Right hindlimb (tissue), 1 donor: ENCODE data around the gene FAM13A.
"Not testable (repeated sequence)": the region's sequence is repeated elsewhere in the genome, so short reads cannot be mapped to it uniquely, and the experiment has no call there.

ENCODE experiments used
- DNase-seq: peaks from one replicate; pipeline ENCODE4 v3.0.0-alpha.2; 2018

The FAM13A gene

GRCh38 chr4:88892646-88893045 lies 164.3 kb downstream of the FAM13A start:
- no peak for DNase-seq

DNA sequence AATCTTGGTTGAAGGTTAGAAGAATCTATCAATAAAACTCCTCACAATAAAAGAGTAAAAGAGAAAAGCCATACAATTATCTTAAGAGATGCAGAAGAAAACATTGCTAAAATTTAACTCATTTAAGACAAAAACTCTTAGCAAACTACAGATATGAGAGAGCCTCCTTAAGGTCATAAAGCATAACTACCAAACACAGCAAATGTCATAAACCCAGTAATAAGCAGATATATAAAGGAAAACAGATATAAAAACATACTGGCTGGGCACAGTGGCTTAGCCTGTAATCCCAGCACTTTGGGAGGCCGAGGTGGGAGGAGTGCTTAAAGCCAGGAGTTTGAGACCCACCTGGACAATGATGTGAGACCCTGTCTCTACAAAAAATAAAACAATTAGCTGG lies 165.3 kb downstream of the FAM13A start:
- no peak for DNase-seq

- not testable (repeated sequence) for DNase-seq
These were observed 169.6 kb downstream of the FAM13A start for GRCh38 chr4:88887409-88887808.

DNA sequence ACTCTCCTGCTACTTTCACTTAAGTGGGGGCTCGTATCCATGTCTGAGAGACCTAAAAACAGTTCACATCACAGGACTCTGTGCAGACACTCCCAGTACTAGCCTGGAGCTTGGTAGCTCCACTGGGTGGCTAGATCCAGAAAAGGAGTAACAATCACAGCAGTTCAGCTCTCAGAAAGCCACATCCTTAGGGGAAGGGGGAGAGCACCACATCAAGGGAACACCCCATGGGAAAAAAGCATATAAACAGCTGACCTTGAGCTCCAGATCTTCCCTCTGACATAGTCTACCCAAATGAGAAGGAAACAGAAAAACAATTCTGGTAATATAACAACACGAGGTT lies 175.8 kb downstream of the FAM13A start:
- DNase-seq = no peak

- no peak for DNase-seq
These were observed 176.3 kb downstream of the FAM13A start for GRCh38 chr4:88880501-88881226.

GRCh38 chr4:88879991-88880390 lies 177.0 kb downstream of the FAM13A start:
- DNase-seq = peak; percentile 42

GRCh38 chr4:88878642-88879041 lies 178.3 kb downstream of the FAM13A start:
- no peak for DNase-seq

DNA sequence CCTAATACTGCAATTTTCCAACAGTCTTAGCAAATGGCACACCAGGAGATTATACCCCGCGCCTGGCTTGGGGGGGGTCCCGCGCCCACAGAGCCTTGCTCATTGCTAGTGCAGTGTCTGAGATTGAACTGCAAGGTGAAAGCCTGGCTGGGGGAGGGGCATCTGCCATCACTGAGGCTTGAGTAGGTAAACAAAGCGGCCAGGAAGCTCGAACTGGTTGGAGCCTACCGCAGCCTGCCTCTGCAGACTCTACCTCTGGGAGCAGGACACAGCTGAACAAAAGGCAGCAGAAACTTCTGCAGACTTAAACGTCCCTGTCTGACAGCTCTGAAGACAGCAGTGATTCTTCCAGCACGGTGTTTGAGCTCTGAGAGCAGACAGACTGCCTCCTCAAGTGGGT lies 186.6 kb downstream of the FAM13A start:
- DNase-seq = no peak

- no peak for DNase-seq
These were observed 188.5 kb downstream of the FAM13A start for GRCh38 chr4:88868510-88868909.

- no peak for DNase-seq
These were observed 190.0 kb downstream of the FAM13A start for GRCh38 chr4:88866862-88867550.

DNA sequence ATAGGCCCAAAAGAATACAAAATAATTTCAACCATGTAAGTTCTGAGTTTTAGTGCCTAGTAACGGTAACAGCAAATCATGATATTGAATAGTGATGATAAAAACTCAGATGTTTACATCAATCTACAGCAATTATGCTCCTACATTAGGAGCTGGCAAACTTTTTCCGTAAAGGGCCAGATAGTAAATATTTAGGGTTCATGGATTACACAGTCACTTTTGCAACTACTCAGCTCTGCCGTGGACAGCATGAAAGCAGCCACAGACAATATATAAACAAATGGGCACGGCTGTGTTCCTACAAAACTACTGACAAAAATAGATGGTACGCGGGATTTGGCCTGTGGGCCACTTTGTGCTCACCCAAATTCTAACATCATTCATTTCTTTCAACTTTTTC lies 191.5 kb downstream of the FAM13A start:
- DNase-seq = no peak

DNA sequence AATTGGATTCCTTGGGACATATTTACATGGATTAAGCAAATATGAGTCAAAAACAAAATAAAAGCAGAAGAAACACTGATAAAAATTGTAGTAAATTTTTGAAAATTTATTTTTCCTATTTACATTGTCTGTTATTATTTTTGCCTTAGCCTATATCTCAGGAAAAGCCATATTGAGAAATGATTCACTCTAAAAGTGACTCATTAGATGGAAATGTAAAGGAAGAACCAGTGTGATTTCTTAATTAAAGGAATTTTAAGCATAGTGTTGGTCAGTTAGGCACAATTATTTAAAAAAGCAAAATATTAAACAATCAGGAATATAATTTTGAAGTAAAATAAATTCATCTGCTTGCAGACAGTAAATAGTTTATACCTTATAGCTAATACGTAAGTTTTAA lies 191.9 kb downstream of the FAM13A start:
- no peak for DNase-seq

- no peak for DNase-seq
These were observed 196.4 kb downstream of the FAM13A start for GRCh38 chr4:88860586-88860985.

GRCh38 chr4:88859191-88859812 lies 197.7 kb downstream of the FAM13A start:
- no peak for DNase-seq

DNA sequence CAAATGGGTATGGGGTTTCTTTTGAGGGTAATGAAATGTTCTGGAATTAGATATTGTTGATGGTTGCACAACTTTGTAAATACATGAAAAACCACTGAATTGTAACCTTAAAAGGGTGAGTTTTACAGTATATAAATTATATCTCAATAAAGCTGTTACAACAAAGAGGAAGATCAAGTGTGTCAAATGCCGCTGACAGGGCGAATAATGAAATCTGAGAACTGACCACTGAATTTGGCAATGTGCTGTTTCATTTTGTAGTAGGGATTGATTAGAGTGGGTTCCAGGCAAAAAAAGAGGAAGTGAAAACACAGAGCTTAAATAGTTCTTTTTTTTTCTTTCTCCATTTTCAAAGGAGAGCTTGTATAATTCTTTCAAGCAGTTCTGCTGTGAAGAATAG lies 198.2 kb downstream of the FAM13A start:
- no peak for DNase-seq

DNA sequence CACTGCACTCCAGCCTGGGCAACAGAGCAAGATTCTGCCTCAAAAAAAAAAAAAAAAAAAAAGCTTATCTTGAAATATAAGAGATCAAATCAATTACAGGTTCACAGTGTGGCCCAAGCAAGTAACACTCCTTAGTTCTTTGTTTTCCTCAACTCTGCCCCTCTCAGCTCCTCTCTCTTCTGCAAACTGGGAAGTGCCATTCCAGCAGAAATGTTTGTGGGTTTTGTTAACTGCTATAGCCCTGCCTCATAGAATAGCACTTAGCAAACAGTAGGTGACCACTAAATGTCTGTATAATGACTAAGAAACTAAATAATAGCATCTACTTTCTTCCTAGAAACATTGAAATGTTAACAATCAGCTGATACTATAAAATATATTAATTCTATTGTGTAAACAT lies 199.4 kb downstream of the FAM13A start:
- DNase-seq = no peak

DNA sequence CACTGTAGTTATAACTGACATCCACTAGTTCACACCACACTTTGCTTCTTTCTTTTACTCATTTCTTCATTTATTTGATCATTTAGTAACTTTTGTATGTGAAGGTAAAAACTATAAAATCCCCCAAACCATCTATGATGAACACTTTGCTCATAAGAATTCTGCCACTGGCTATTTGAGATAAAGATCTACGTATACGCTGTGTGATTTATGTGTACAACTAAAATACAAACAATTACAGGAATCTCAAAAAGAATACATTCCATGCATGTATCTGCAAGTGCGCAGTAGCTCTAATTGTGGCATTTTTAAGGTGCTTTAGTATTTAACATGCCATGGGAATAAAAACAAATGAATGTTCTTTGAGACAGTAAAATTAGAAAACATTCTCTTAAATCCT lies 202.5 kb downstream of the FAM13A start:
- DNase-seq = no peak

- DNase-seq = not testable (repeated sequence)
These were observed 203.4 kb downstream of the FAM13A start for GRCh38 chr4:88853583-88853982.

- DNase-seq = no peak
These were observed 210.7 kb downstream of the FAM13A start for GRCh38 chr4:88846206-88846790.

DNA sequence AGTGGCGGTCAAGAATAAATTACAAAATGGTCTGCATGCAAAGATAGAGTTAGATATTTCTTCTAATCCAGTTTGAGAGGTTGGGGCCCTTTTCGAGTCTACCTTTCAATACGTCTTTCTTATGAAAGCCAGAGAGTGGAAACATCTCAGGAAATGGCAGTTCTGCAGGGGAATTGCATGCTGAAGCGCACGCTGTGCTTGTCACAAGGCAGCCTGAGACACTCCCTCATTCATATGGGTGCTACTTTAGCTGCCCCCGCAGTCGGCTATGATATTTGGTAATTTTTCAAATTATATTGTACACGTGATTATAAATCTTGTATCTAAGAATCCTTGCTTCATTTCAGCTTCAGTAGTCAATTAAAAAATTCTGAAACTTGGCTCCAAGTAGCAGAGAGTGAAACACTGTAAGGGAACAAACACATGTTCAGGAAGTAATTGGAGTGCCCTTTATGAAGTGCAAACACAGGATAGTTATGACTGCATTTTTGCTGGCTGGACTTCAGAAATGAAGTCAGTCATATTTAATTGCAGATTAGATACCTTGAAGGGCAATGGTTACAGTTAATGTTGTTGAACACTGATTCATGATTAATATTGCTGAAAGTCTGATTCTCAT lies 213.8 kb downstream of the FAM13A start:
- DNase-seq = no peak

GRCh38 chr4:88841635-88842034 lies 215.3 kb downstream of the FAM13A start:
- no peak for DNase-seq

DNA sequence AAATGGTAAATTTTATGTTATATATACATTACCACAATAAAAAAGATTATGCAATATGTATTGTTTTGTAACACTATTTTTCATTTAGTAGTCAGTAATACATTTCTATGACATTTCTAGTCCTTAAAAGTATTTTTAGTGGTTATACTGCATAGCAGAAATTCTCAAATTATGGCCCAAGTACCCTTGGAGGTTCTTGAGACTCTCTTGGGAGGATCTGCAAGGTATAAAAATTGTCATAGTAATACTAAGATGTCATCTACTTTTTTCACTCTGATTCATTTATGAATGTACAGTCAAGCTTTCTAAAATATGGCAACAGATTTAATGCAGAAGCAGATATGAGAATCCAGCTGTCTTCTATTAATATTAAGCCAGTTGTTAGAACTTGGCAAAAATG lies 220.8 kb downstream of the FAM13A start:
- DNase-seq = no peak

- peak; percentile 64 for DNase-seq
These were observed 226.0 kb downstream of the FAM13A start for GRCh38 chr4:88831031-88831430.
